GM13976 (cell line): Measurements from ENCODE around the gene PRR36.

Source experiments
- DNase-seq: peaks from one replicate; pipeline ENCODE4 v3.0.0; 2012; ENCODE audit warnings: low spot score
- CTCF ChIP-seq: IDR thresholded peaks from 2 replicates; pipeline ENCODE4 v1.5.1; 2012; ENCODE audit warnings: borderline replicate concordance, mild to moderate bottlenecking; ENCODE audit not compliant: insufficient read depth; ENCODE audit errors: extremely low read depth, missing control alignments, control extremely low read depth
- in situ Hi-C: fragments of 300-500 bp; cut with MboI; formaldehyde crosslinking; loops from one replicate; pipeline ENCODE4 v1.12.0; 2022; ENCODE audit warnings: low sequenced_read_pairs, mixed read lengths, inconsistent platforms; ENCODE audit not compliant: unreplicated experiment

The PRR36 gene

GRCh38 chr19:7852851-7853769 lies 21.1 kb downstream of the PRR36 start:
- in situ Hi-C loops = no loop called here
- DNase-seq = peak; percentile 97

GRCh38 chr19:7851623-7852500 lies 22.3 kb downstream of the PRR36 start:
- in situ Hi-C loops = no loop called here
- TF ChIP-seq CTCF = no peak

More at GRCh38 chr19:7852851-7853769, 21.1 kb downstream of the PRR36 start:
- TF ChIP-seq CTCF = peak; percentile 84

GRCh38 chr19:7850945-7851622 lies 23.1 kb downstream of the PRR36 start:
- in situ Hi-C loops = no loop called here
- TF ChIP-seq CTCF = no peak
- no peak for DNase-seq

More at GRCh38 chr19:7851623-7852500, 22.3 kb downstream of the PRR36 start:
- DNase-seq = no peak

GRCh38 chr19:7850000-7850813 lies 24.0 kb downstream of the PRR36 start:
- TF ChIP-seq CTCF = no peak
- in situ Hi-C loops = no loop called here
- no peak for DNase-seq

GRCh38 chr19:7849631-7849999 lies 24.6 kb downstream of the PRR36 start:
- in situ Hi-C loops = no loop called here
- no peak for DNase-seq
- TF ChIP-seq CTCF = no peak
